Activated CD8-positive, alpha-beta T cell treated with anti-CD3 and anti-CD28 coated beads, Interleukin-2, amount 10 ng/mL, durations not matched to agents 7 days and 5 days (primary cell): ENCODE data around the gene DXO. TPM values are rescaled to one million over a fixed set of nuclear protein-coding genes. Genes with fewer than 3 reads are reported as not detected.

Experiments used
- microRNA-seq: library from miRNA; unstranded; fragments of <30 nt; microRNA quantifications from one replicate; pipeline ENCODE4 v1.2.0, GENCODE V29; 2022
- total RNA-seq, 2 experiments: library from RNA; stranded (reverse); gene quantifications; one replicate each; pipeline ENCODE4 v1.2.3, GENCODE V29; 2021

The DXO gene
- total RNA-seq, 2 experiments from 2014 or later: 14.8 to 17.7 TPM

Small RNAs within 50 kb of the gene (microRNA-seq; reads per million reads assigned to microRNA genes)
- not detected for gene MIR1236

Other genes with a start within 250 kb of the DXO start
- gene MPIG6B, start 248.8 kb downstream of the DXO start, total RNA-seq: under 1 TPM; 0.71 to 0.91 TPM
- 10 to 100 TPM; 31.9 to 33.7 TPM for gene DDAH2, start 242.8 kb downstream of the DXO start, total RNA-seq
- gene CLIC1, start 235.6 kb downstream of the DXO start, total RNA-seq: 100 to 1,000 TPM; 617 to 651 TPM
- gene MSH5, start 232.1 kb downstream of the DXO start, total RNA-seq: 10 to 100 TPM; 64.8 to 73.6 TPM
- 10 to 100 TPM; 14.3 to 15.4 TPM for gene SAPCD1, start 209.5 kb downstream of the DXO start, total RNA-seq
- 1 to 10 TPM; 6.4 to 6.6 TPM for gene VWA7, start 194.8 kb downstream of the DXO start, total RNA-seq
- 100 to 1,000 TPM; 114 to 115 TPM for gene VARS1, start 176.4 kb downstream of the DXO start, total RNA-seq
- gene LSM2, start 165.2 kb downstream of the DXO start, total RNA-seq: 100 to 1,000 TPM; 123 to 128 TPM
- gene HSPA1L, start 156.9 kb downstream of the DXO start, total RNA-seq: 1 to 10 TPM; 3.0 to 3.1 TPM
- gene HSPA1A, start 156.6 kb downstream of the DXO start, total RNA-seq: 10 to 100 TPM; 75.6 to 75.7 TPM
- gene HSPA1B, start 144.4 kb downstream of the DXO start, total RNA-seq: 10 to 100 TPM; 84.6 to 87.1 TPM
- 10 to 100 TPM; 16.5 to 17.8 TPM for gene NEU1, start 109.3 kb downstream of the DXO start, total RNA-seq
- gene SLC44A4, start 93.1 kb downstream of the DXO start, total RNA-seq: under 1 TPM in 1 of 2 experiments, not detected in 1; 0.39 TPM
- 10 to 100 TPM; 70.1 to 72.3 TPM for gene EHMT2, start 74.4 kb downstream of the DXO start, total RNA-seq
- 1 to 10 TPM; 1.6 to 1.8 TPM for gene ZBTB12, start 70.1 kb downstream of the DXO start, total RNA-seq
- gene C2, start 44.4 kb downstream of the DXO start, total RNA-seq: under 1 TPM; 0.26 to 0.87 TPM
- under 1 TPM in 1 of 2 experiments, not detected in 1; 0.58 TPM for gene CFB, start 26.0 kb downstream of the DXO start, total RNA-seq
- gene NELFE, start 13.2 kb downstream of the DXO start, total RNA-seq: 10 to 100 TPM; 67.1 to 70.8 TPM
- 10 to 100 TPM; 73.2 to 73.4 TPM for gene SKIC2, start 13.0 kb downstream of the DXO start, total RNA-seq
- gene C4A, start 9.9 kb upstream of the DXO start, total RNA-seq: 1 to 10 TPM; 3.6 to 5.1 TPM
- 1 to 10 TPM; 2.9 to 3.5 TPM for gene C4B, start 42.7 kb upstream of the DXO start, total RNA-seq
- not detected for gene CYP21A2, start 66.3 kb upstream of the DXO start, total RNA-seq
- 1 to 10 TPM; 3.4 to 4.8 TPM for gene TNXB, start 137.2 kb upstream of the DXO start, total RNA-seq
- 100 to 1,000 TPM; 107 to 117 TPM for gene ATF6B, start 156.1 kb upstream of the DXO start, total RNA-seq
- gene FKBPL, start 158.2 kb upstream of the DXO start, total RNA-seq: 1 to 10 TPM; 7.0 to 8.5 TPM
- gene PRRT1, start 179.8 kb upstream of the DXO start, total RNA-seq: under 1 TPM; 0.37 to 0.45 TPM
- 10 to 100 TPM; 15.4 to 17.1 TPM for gene PPT2, start 182.0 kb upstream of the DXO start, total RNA-seq
- gene EGFL8, start 192.5 kb upstream of the DXO start, total RNA-seq: 10 to 100 TPM in 1 of 2 experiments, 1 to 10 TPM in 1; 9.8 to 12.2 TPM
- 10 to 100 TPM; 40.4 to 46.6 TPM for gene AGPAT1, start 203.9 kb upstream of the DXO start, total RNA-seq
- gene RNF5, start 206.3 kb upstream of the DXO start, total RNA-seq: 10 to 100 TPM; 40.4 to 43.3 TPM
- 10 to 100 TPM; 27.8 to 29.9 TPM for gene AGER, start 212.1 kb upstream of the DXO start, total RNA-seq
- 10 to 100 TPM; 60.5 to 68.5 TPM for gene PBX2, start 218.1 kb upstream of the DXO start, total RNA-seq
- gene GPSM3, start 220.5 kb upstream of the DXO start, total RNA-seq: 100 to 1,000 TPM; 216 to 223 TPM